ENCODE results near the gene TACSTD2.

GRCh38 chr1:58572690-58573089 lies 4.4 kb downstream of the TACSTD2 start:
- TF ChIP-seq CTCF (conservative IDR thresholded peaks at IDR 0.05; ENCODE audit: low read length) (no peak), EZH2phosphoT487 (IDR thresholded peaks at IDR 0.05; ENCODE audit: borderline replicate concordance, low read depth, low read length) (no peak)
